SK-N-SH treated with all-trans-retinoic acid at 6 μM for 48 hours (cell line): ENCODE results near the gene TBX18.
A peak's percentile ranks its signal among the peaks of the same experiment; 100 is the strongest.

Experiments
- ATAC-seq: fragments of 200-7000 bp; cut with Tn5 transposase; 3 replicates; pipeline ENCODE4 v1.9.1; 2020; ENCODE audit warnings: mild to moderate bottlenecking, moderate library complexity
- ARNTL ChIP-seq: fragments of 450-650 bp; formaldehyde crosslinking; IDR thresholded peaks from 2 replicates; pipeline ENCODE4 v1.5.0; 2020; ENCODE audit warnings: low read depth, mild to moderate bottlenecking, moderate library complexity, borderline replicate concordance
- BACH2 ChIP-seq: fragments of 250-450 bp; sonication (Bioruptor Pico); IDR thresholded peaks from 2 replicates; pipeline ENCODE4 v1.9.0; 2021; ENCODE audit warnings: mild to moderate bottlenecking, borderline replicate concordance
- CSDC2 ChIP-seq: fragments of 250-450 bp; sonication (Bioruptor Pico); IDR thresholded peaks from 2 replicates; pipeline ENCODE4 v1.5.0; 2020; ENCODE audit warnings: mild to moderate bottlenecking, moderate library complexity
- GLIS3 ChIP-seq: fragments of 250-450 bp; sonication (Bioruptor Pico); IDR thresholded peaks from 2 replicates; pipeline ENCODE4 v1.5.0; 2020; ENCODE audit warnings: mild to moderate bottlenecking, moderate library complexity
- ISL1 ChIP-seq: fragments of 250-450 bp; sonication (Bioruptor Pico); IDR thresholded peaks from 2 replicates; pipeline ENCODE4 v2.1.2; 2022; ENCODE audit warnings: mild to moderate bottlenecking, moderate library complexity
- OSR1 ChIP-seq: fragments of 250-450 bp; sonication (Bioruptor Pico); IDR thresholded peaks from 2 replicates; pipeline ENCODE4 v1.8.0; 2022; ENCODE audit warnings: moderate library complexity, mild to moderate bottlenecking, inconsistent platforms
- PPARA ChIP-seq: fragments of 250-450 bp; sonication (Bioruptor Pico); IDR thresholded peaks from 2 replicates; pipeline ENCODE4 v1.5.0; 2020; ENCODE audit warnings: mild to moderate bottlenecking, borderline replicate concordance
- RARB ChIP-seq: fragments of 250-450 bp; sonication (Bioruptor Pico); IDR thresholded peaks from 2 replicates; pipeline ENCODE4 v1.8.0; 2021; ENCODE audit warnings: mild to moderate bottlenecking, moderate library complexity
- SNAI2 ChIP-seq: fragments of 250-450 bp; sonication (Bioruptor Pico); IDR thresholded peaks from 2 replicates; pipeline ENCODE4 v1.5.0; 2020; ENCODE audit warnings: mild to moderate bottlenecking, moderate library complexity
- TCF4 ChIP-seq: fragments of 250-450 bp; sonication (Bioruptor Pico); IDR thresholded peaks from 2 replicates; pipeline ENCODE4 v1.8.0; 2021; ENCODE audit warnings: mild to moderate bottlenecking, moderate library complexity, borderline replicate concordance
- TOX ChIP-seq: fragments of 250-450 bp; sonication (Bioruptor Pico); IDR thresholded peaks from 2 replicates; pipeline ENCODE4 v1.8.0; 2021; ENCODE audit warnings: mild to moderate bottlenecking, moderate library complexity, borderline replicate concordance
- ZC3H10 ChIP-seq: fragments of 250-450 bp; sonication (Bioruptor Pico); IDR thresholded peaks from 2 replicates; pipeline ENCODE4 v1.5.1; 2021; ENCODE audit warnings: mild to moderate bottlenecking, moderate library complexity
- ZFP3 ChIP-seq: fragments of 250-450 bp; sonication (Bioruptor Pico); IDR thresholded peaks from 2 replicates; pipeline ENCODE4 v1.5.0; 2020; ENCODE audit warnings: mild to moderate bottlenecking, moderate library complexity
- ZFP30 ChIP-seq: fragments of 450-650 bp; formaldehyde crosslinking; IDR thresholded peaks from 2 replicates; pipeline ENCODE4 v1.5.0; 2022; ENCODE audit warnings: mild to moderate bottlenecking, moderate library complexity
- ZNF565 ChIP-seq: fragments of 450-650 bp; formaldehyde crosslinking; conservative IDR thresholded peaks from 2 replicates; pipeline ENCODE4 v1.5.0; 2020; ENCODE audit warnings: low read depth, mild to moderate bottlenecking, moderate library complexity
- ZNF70 ChIP-seq: fragments of 450-650 bp; formaldehyde crosslinking; IDR thresholded peaks from 2 replicates; pipeline ENCODE4 v1.5.0; 2020; ENCODE audit warnings: mild to moderate bottlenecking, moderate library complexity
- ZNF8 ChIP-seq: fragments of 450-650 bp; formaldehyde crosslinking; IDR thresholded peaks from 2 replicates; pipeline ENCODE4 v1.5.0; 2020; ENCODE audit warnings: mild to moderate bottlenecking, moderate library complexity
- TF ChIP-seq, protein P1 (sequence below): fragments of 250-450 bp; sonication (Bioruptor Pico); IDR thresholded peaks from 2 replicates; pipeline ENCODE4 v1.8.0; 2020; ENCODE audit warnings: mild to moderate bottlenecking, moderate library complexity, borderline replicate concordance
- TF ChIP-seq, protein P2 (sequence below): fragments of 250-450 bp; sonication (Bioruptor Pico); IDR thresholded peaks from 2 replicates; pipeline ENCODE4 v1.5.1; 2020; ENCODE audit warnings: low read depth, mild to moderate bottlenecking, moderate library complexity
- TF ChIP-seq, protein P3 (sequence below): fragments of 250-450 bp; sonication (Bioruptor Pico); IDR thresholded peaks from 2 replicates; pipeline ENCODE4 v1.5.1; 2021; ENCODE audit warnings: mild to moderate bottlenecking, moderate library complexity
- TF ChIP-seq, protein P4 (sequence below): fragments of 250-450 bp; sonication (Bioruptor Pico); IDR thresholded peaks from 2 replicates; pipeline ENCODE4 v1.5.0; 2020; ENCODE audit warnings: mild to moderate bottlenecking, moderate library complexity
- TF ChIP-seq, protein P5 (sequence below): fragments of 250-450 bp; sonication (Bioruptor Pico); IDR thresholded peaks from 2 replicates; pipeline ENCODE4 v1.8.0; 2021; ENCODE audit warnings: low read depth, mild to moderate bottlenecking, moderate library complexity, borderline replicate concordance

TBX18 gene

DNA sequence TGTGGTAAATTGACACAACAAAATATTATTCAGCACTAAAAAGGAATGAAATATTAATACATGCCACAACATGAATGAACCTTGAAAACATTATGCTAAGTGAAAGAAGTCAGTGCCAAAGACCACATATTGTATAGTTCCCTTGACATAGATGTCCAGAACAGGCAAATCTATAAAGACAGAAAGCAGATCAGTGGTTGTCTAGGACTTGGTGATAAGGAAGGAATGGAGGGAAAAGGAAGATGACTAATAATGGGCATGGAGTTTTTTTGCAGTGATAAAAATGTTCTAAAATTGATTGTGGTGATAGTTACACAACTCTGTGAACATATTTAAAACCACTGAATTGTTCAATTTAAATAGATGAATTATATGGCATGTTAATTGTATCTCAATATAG is 32.5 kb downstream of the TBX18 start:
- TF ChIP-seq SNAI2 (CRISPR knock-in tag) (no peak), BACH2 (no peak), ISL1 (CRISPR knock-in tag) (no peak), TOX (CRISPR knock-in tag) (no peak), CSDC2 (no peak), RARB (CRISPR knock-in tag) (no peak), ZC3H10 (CRISPR knock-in tag) (no peak), ZNF565 (CRISPR knock-in tag) (no peak), OSR1 (CRISPR knock-in tag) (no peak), PPARA (CRISPR knock-in tag) (no peak), ARNTL (no peak)
- TF ChIP-seq, protein P1, sequence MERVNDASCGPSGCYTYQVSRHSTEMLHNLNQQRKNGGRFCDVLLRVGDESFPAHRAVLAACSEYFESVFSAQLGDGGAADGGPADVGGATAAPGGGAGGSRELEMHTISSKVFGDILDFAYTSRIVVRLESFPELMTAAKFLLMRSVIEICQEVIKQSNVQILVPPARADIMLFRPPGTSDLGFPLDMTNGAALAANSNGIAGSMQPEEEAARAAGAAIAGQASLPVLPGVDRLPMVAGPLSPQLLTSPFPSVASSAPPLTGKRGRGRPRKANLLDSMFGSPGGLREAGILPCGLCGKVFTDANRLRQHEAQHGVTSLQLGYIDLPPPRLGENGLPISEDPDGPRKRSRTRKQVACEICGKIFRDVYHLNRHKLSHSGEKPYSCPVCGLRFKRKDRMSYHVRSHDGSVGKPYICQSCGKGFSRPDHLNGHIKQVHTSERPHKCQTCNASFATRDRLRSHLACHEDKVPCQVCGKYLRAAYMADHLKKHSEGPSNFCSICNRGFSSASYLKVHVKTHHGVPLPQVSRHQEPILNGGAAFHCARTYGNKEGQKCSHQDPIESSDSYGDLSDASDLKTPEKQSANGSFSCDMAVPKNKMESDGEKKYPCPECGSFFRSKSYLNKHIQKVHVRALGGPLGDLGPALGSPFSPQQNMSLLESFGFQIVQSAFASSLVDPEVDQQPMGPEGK (CRISPR knock-in tag) = no peak
- TF ChIP-seq, protein P2, sequence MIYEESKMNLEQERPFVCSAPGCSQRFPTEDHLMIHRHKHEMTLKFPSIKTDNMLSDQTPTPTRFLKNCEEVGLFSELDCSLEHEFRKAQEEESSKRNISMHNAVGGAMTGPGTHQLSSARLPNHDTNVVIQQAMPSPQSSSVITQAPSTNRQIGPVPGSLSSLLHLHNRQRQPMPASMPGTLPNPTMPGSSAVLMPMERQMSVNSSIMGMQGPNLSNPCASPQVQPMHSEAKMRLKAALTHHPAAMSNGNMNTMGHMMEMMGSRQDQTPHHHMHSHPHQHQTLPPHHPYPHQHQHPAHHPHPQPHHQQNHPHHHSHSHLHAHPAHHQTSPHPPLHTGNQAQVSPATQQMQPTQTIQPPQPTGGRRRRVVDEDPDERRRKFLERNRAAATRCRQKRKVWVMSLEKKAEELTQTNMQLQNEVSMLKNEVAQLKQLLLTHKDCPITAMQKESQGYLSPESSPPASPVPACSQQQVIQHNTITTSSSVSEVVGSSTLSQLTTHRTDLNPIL (CRISPR knock-in tag) = no peak
- TF ChIP-seq, protein P3, sequence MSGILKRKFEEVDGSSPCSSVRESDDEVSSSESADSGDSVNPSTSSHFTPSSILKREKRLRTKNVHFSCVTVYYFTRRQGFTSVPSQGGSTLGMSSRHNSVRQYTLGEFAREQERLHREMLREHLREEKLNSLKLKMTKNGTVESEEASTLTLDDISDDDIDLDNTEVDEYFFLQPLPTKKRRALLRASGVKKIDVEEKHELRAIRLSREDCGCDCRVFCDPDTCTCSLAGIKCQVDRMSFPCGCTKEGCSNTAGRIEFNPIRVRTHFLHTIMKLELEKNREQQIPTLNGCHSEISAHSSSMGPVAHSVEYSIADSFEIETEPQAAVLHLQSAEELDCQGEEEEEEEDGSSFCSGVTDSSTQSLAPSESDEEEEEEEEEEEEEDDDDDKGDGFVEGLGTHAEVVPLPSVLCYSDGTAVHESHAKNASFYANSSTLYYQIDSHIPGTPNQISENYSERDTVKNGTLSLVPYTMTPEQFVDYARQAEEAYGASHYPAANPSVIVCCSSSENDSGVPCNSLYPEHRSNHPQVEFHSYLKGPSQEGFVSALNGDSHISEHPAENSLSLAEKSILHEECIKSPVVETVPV (CRISPR knock-in tag) = no peak
- TF ChIP-seq, protein P4, sequence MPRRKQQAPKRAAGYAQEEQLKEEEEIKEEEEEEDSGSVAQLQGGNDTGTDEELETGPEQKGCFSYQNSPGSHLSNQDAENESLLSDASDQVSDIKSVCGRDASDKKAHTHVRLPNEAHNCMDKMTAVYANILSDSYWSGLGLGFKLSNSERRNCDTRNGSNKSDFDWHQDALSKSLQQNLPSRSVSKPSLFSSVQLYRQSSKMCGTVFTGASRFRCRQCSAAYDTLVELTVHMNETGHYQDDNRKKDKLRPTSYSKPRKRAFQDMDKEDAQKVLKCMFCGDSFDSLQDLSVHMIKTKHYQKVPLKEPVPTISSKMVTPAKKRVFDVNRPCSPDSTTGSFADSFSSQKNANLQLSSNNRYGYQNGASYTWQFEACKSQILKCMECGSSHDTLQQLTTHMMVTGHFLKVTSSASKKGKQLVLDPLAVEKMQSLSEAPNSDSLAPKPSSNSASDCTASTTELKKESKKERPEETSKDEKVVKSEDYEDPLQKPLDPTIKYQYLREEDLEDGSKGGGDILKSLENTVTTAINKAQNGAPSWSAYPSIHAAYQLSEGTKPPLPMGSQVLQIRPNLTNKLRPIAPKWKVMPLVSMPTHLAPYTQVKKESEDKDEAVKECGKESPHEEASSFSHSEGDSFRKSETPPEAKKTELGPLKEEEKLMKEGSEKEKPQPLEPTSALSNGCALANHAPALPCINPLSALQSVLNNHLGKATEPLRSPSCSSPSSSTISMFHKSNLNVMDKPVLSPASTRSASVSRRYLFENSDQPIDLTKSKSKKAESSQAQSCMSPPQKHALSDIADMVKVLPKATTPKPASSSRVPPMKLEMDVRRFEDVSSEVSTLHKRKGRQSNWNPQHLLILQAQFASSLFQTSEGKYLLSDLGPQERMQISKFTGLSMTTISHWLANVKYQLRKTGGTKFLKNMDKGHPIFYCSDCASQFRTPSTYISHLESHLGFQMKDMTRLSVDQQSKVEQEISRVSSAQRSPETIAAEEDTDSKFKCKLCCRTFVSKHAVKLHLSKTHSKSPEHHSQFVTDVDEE (CRISPR knock-in tag) = no peak
- no peak for ATAC-seq

DNA sequence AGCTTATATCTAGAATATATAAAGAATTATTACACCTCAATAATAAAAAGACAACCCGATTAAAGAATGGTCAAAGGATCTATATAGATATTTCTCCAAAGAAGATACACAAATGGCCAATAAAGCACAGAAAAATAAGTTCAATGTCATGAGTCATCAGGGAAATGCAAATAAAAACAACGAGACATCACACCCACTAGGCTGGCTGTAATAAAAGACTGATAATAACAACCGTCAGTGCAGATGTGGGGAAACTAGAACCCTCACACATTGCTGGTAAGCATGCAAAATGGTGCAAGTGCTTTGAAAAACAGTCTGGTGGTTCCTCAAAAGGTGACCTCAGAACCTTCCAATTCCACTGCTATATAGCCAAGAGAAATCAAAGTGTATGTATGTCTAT is 33.0 kb downstream of the TBX18 start:
- no peak for ATAC-seq
- TF ChIP-seq ARNTL = no peak
- no peak for TF ChIP-seq ZFP30 (CRISPR knock-in tag)
- TF ChIP-seq ZC3H10 (CRISPR knock-in tag) = no peak
- TF ChIP-seq, protein P2 (CRISPR knock-in tag) = no peak
- TF ChIP-seq TOX (CRISPR knock-in tag) = no peak
- TF ChIP-seq, protein P3 (CRISPR knock-in tag) = no peak
- TF ChIP-seq ISL1 (CRISPR knock-in tag) = no peak
- no peak for TF ChIP-seq TCF4 (CRISPR knock-in tag)
- TF ChIP-seq RARB (CRISPR knock-in tag) = no peak

DNA sequence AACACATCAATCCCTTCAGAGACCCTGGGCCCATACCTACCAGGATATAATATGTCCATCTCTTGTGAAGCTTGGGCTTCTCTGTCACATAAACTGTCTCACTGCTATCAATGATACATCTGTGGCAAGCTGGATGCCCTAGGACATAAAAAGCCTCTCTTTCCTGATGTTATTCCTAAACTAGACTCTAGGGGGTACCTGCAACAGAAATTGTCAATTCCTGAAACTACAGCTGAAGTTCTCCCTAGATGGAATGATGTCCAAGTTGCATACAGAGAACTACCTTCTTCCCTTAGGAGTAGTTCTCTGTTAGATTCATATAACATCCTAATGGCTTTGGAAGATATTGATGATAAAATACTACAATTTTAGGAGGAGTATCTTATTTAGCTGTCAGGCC is 35.8 kb downstream of the TBX18 start:
- ATAC-seq = peak; percentile 70
- no peak for TF ChIP-seq ZNF70
- TF ChIP-seq TCF4 (CRISPR knock-in tag) = no peak
- TF ChIP-seq SNAI2 (CRISPR knock-in tag) = no peak
- TF ChIP-seq, protein P2 (CRISPR knock-in tag) = no peak
- TF ChIP-seq PPARA (CRISPR knock-in tag) = no peak
- no peak for TF ChIP-seq ISL1 (CRISPR knock-in tag)
- no peak for TF ChIP-seq ZNF565 (CRISPR knock-in tag)
- no peak for TF ChIP-seq RARB (CRISPR knock-in tag)
- no peak for TF ChIP-seq ZNF8 (CRISPR knock-in tag)
- no peak for TF ChIP-seq ARNTL
- no peak for TF ChIP-seq ZFP30 (CRISPR knock-in tag)
- no peak for TF ChIP-seq BACH2
- no peak for TF ChIP-seq GLIS3
- TF ChIP-seq OSR1 (CRISPR knock-in tag) = no peak
- TF ChIP-seq, protein P5, sequence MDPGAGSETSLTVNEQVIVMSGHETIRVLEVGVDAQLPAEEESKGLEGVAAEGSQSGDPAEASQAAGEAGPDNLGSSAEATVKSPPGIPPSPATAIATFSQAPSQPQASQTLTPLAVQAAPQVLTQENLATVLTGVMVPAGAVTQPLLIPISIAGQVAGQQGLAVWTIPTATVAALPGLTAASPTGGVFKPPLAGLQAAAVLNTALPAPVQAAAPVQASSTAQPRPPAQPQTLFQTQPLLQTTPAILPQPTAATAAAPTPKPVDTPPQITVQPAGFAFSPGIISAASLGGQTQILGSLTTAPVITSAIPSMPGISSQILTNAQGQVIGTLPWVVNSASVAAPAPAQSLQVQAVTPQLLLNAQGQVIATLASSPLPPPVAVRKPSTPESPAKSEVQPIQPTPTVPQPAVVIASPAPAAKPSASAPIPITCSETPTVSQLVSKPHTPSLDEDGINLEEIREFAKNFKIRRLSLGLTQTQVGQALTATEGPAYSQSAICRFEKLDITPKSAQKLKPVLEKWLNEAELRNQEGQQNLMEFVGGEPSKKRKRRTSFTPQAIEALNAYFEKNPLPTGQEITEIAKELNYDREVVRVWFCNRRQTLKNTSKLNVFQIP (CRISPR knock-in tag) = no peak
- no peak for TF ChIP-seq ZFP3 (CRISPR knock-in tag)
- TF ChIP-seq ZC3H10 (CRISPR knock-in tag) = no peak
